SK-N-SH (cell line): ENCODE data around the gene FCRL6. TPM values are rescaled to one million over a fixed set of nuclear protein-coding genes. Genes with fewer than 3 reads are reported as not detected.

ENCODE experiments used
- CTCF ChIA-PET: fragments of 300-600, 350-600 bp; formaldehyde crosslinking; extraction: SDS; loops from one replicate; lab custom pipeline; 2021; lab: Yijun Ruan, JAX
- POLR2A ChIA-PET: fragments of 350-600 bp; sonication (Branson Sonifier 250); formaldehyde crosslinking; extraction: SDS; loops from one replicate; lab custom pipeline; 2020; ENCODE audit warnings: antibody characterized with exemption, inconsistent platforms; lab: Yijun Ruan, JAX
- DNase-seq: peaks from one replicate; pipeline ENCODE4 v3.0.0; 2012
- H2AFZ ChIP-seq: fragments of 200-600 bp; sonication (generic); 2 replicates; pipeline ENCODE4 v1.8.1; 2016; ENCODE audit warnings: antibody characterized with exemption, mild to moderate bottlenecking, low read depth
- H3F3A ChIP-seq: fragments of 200-600 bp; sonication (generic); replicated peaks from 2 replicates; pipeline ENCODE3; 2016; ENCODE audit warnings: antibody characterized with exemption, mild to moderate bottlenecking; ENCODE audit not compliant: insufficient read depth
- H3K27ac ChIP-seq, 2 experiments: fragments of 200-500 bp in 1 of 2; fragments of 200-600 bp in 1 of 2; sonication (Bioruptor generic) in 1 of 2; sonication (generic), shearing (Covaris generic) in 1 of 2; 2 replicates each; pipeline versions ENCODE4 v1.5.1 to v1.6.1; 2014 to 2016; ENCODE audit warnings: low read depth in 2 of 2, inconsistent platforms in 1 of 2, low read length in 1 of 2, mild to moderate bottlenecking in 1 of 2, mixed read lengths in 1 of 2
- H3K27me3 ChIP-seq: fragments of 200-600 bp; sonication (generic), shearing (Covaris generic); 2 replicates; pipeline ENCODE4 v1.6.1; 2016; ENCODE audit warnings: mixed run types; ENCODE audit not compliant: insufficient read depth
- H3K36me3 ChIP-seq, 2 experiments: fragments of 200-500 bp in 1 of 2; fragments of 200-600 bp in 1 of 2; sonication (Bioruptor generic) in 1 of 2; sonication (generic) in 1 of 2; replicated peaks in 1 of 2; 2 replicates each; pipeline versions ENCODE3 to v1.5.1; 2014 to 2016; ENCODE audit warnings: low read length in 1 of 2, mild to moderate bottlenecking in 1 of 2; ENCODE audit not compliant: insufficient read depth in 2 of 2, control insufficient read depth in 1 of 2
- H3K4me1 ChIP-seq, 2 experiments: fragments of 200-500 bp in 1 of 2; fragments of 200-600 bp in 1 of 2; sonication (Bioruptor generic) in 1 of 2; sonication (generic), shearing (Covaris generic) in 1 of 2; 2 replicates each; pipeline versions ENCODE4 v1.5.1 to v1.6.1; 2014 to 2016; ENCODE audit warnings: low read depth in 1 of 2, low read length in 1 of 2, mixed run types in 1 of 2; ENCODE audit not compliant: insufficient read depth in 2 of 2, control insufficient read depth in 1 of 2
- H3K4me2 ChIP-seq: fragments of 200-600 bp; sonication (generic), shearing (Covaris generic); 2 replicates; pipeline ENCODE4 v1.6.1; 2017; ENCODE audit warnings: mixed run types
- H3K4me3 ChIP-seq, 2 experiments: fragments of 200-500 bp in 1 of 2; fragments of 200-600 bp in 1 of 2; sonication (Bioruptor generic) in 1 of 2; sonication (generic), shearing (Covaris generic) in 1 of 2; 2 replicates each; pipeline versions ENCODE4 v1.5.1 to v1.8.1; 2014 to 2016; ENCODE audit warnings: low read depth in 2 of 2, inconsistent platforms in 1 of 2, low read length in 1 of 2, mild to moderate bottlenecking in 1 of 2, mixed read lengths in 1 of 2, moderate library complexity in 1 of 2
- H3K79me2 ChIP-seq: fragments of 200-600 bp; sonication (generic); 2 replicates; pipeline ENCODE4 v1.8.1; 2017; ENCODE audit warnings: mild to moderate bottlenecking; ENCODE audit not compliant: insufficient read depth
- H3K9ac ChIP-seq: fragments of 200-600 bp; sonication (generic); 2 replicates; pipeline ENCODE4 v1.6.1; 2017; ENCODE audit warnings: mixed run types
- H3K9me2 ChIP-seq: fragments of 200-600 bp; sonication (generic); 2 replicates; pipeline ENCODE4 v1.6.1; 2017; ENCODE audit warnings: mixed run types
- H3K9me3 ChIP-seq: fragments of 200-600 bp; sonication (generic); 2 replicates; pipeline ENCODE4 v1.6.1; 2017; ENCODE audit warnings: mixed run types, mild to moderate bottlenecking, moderate library complexity
- H4K20me1 ChIP-seq: fragments of 200-600 bp; sonication (generic); 2 replicates; pipeline ENCODE4 v1.6.1; 2017; ENCODE audit warnings: mild to moderate bottlenecking, mixed run types; ENCODE audit not compliant: insufficient read depth
- EZH2phosphoT487 ChIP-seq: fragments of 200-600 bp; sonication (generic); IDR thresholded peaks from 2 replicates; pipeline ENCODE4 v1.6.1; 2017; ENCODE audit warnings: low read depth, mixed run types, mild to moderate bottlenecking, antibody characterized with exemption, moderate library complexity, borderline replicate concordance
- GABPA ChIP-seq: IDR thresholded peaks from 2 replicates; pipeline ENCODE4 v1.4.0; 2012; ENCODE audit warnings: low read depth, mild to moderate bottlenecking
- MEF2A ChIP-seq: IDR thresholded peaks from 2 replicates; pipeline ENCODE4 v1.4.0; 2012; ENCODE audit warnings: low read depth, borderline replicate concordance
- MXI1 ChIP-seq: IDR thresholded peaks from 2 replicates; pipeline ENCODE4 v1.6.1; 2012; ENCODE audit warnings: mild to moderate bottlenecking, low read depth, low read length, improper control_type of control experiment
- NRF1 ChIP-seq: IDR thresholded peaks from 2 replicates; pipeline ENCODE4 v1.6.1; 2012; ENCODE audit warnings: low read depth, mild to moderate bottlenecking, low read length
- REST ChIP-seq: IDR thresholded peaks from 2 replicates; pipeline ENCODE4 v1.6.1; 2012; ENCODE audit warnings: mild to moderate bottlenecking, low read depth, low read length, moderate library complexity
- TAF1 ChIP-seq: IDR thresholded peaks from 2 replicates; pipeline ENCODE4 v1.6.1; 2012; ENCODE audit warnings: low read depth, mild to moderate bottlenecking, low read length, moderate library complexity, borderline replicate concordance
- YY1 ChIP-seq: IDR thresholded peaks from 2 replicates; pipeline ENCODE4 v1.4.0; 2012; ENCODE audit warnings: low read depth, mild to moderate bottlenecking
- WGBS: methylation state at CpG from one replicate; pipeline ENCODE4 v1.1.6; 2017; ENCODE audit warnings: low lambda C conversion rate; 5-methylcytosine and 5-hydroxymethylcytosine counted together
- polyA plus RNA-seq, 3 experiments: library from polyadenylated mRNA; depleted of rRNA; stranded (reverse); fragments of >200 nt; gene quantifications; 2 replicates each; pipeline ENCODE4 v1.2.3, GENCODE V29; 2012
- small RNA-seq, 7 experiments: library from RNA; depleted of rRNA; stranded (forward); fragments of <200 nt; gene quantifications; one replicate each; pipeline ENCODE3, GENCODE V24; 2012
- TF ChIP-seq, protein P1 (sequence below): fragments of 150-350 bp; IDR thresholded peaks from 2 replicates; pipeline ENCODE4 v1.6.1; 2016; ENCODE audit warnings: mild to moderate bottlenecking, low read depth, low read length

The FCRL6 gene
- polyA plus RNA-seq, 1 of the 3 experiments (the other 2 are of a cell fraction): not detected

DNA sequence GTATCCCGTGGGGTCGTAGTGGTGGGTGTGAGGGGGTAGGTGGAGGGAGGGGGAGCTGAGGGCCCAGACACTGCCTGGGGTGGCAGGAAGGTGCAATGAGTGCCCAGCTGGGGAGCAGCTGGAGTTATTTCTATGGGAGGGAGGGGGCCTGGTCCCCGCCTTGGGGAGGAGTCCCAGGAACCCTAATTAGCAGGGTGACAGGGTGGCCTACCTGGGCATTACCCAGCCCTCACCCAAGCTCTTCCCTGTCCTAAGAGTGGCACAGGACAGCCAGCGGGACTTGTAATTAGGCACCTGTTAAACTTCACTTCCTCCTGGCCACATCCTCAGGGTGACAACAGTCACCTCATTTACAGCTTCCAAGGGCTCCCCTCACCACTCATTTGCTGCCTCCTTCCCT, 60.4 kb downstream of the FCRL6 start, which contains the start of gene VSIG8:
Gene VSIG8 (minus strand): TSS at position 101 of the 400 bp plus-strand sequence. CDS start 136 bp downstream, outside the sequence.
- 79% methylated on average over 4 of the region's 4 CpGs for WGBS
- DNase-seq: no peak
- no peak within 1 kb of the TSS for H3K4me2 ChIP-seq
- no peaks in the 10 kb centered on the region for H3K9me3 ChIP-seq
- H3K4me3 ChIP-seq: no peak within 1 kb of the TSS
- H3K36me3 ChIP-seq: no peaks in the 10 kb centered on the region
- peaks cover 0 to 11% of the 10 kb centered on the region in 2 experiments; a peak in 1 of 4 replicates for H3K4me1 ChIP-seq
- H3K79me2 ChIP-seq: no peaks in the 10 kb centered on the region
- H3K27ac ChIP-seq: no peak within 1 kb of the TSS
- H3K9ac ChIP-seq: no peak within 1 kb of the TSS
- H3F3A ChIP-seq: no peaks in the 10 kb centered on the region
- no peaks in the 10 kb centered on the region for H3K9me2 ChIP-seq
- CTCF ChIA-PET: interaction anchor here (1.7 to 4.9 kb wide), 2 partner anchors 28 to 63 kb away, joined by 6 to 14 read pairs; no protein-coding TSS in a partner anchor
- POLR2A ChIA-PET: no interaction called here
- H2AFZ ChIP-seq: no peak within 1 kb of the TSS
- TF ChIP-seq MXI1 (no peak), REST (no peak), NRF1 (no peak), EZH2phosphoT487 (no peak), MEF2A (no peak), TAF1 (no peak)
- TF ChIP-seq, protein P1, sequence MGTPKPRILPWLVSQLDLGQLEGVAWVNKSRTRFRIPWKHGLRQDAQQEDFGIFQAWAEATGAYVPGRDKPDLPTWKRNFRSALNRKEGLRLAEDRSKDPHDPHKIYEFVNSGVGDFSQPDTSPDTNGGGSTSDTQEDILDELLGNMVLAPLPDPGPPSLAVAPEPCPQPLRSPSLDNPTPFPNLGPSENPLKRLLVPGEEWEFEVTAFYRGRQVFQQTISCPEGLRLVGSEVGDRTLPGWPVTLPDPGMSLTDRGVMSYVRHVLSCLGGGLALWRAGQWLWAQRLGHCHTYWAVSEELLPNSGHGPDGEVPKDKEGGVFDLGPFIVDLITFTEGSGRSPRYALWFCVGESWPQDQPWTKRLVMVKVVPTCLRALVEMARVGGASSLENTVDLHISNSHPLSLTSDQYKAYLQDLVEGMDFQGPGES: no peak
- no peaks in the 10 kb centered on the region for H3K27me3 ChIP-seq
- H4K20me1 ChIP-seq: no peaks in the 10 kb centered on the region

GRCh38 chr1:159864262-159864661, 62.1 kb downstream of the FCRL6 start:
- H3K27me3 ChIP-seq: no peaks in the 10 kb centered on the region
- POLR2A ChIA-PET: no interaction called here
- H2AFZ ChIP-seq: no peak overlapping the region
- CTCF ChIA-PET: interaction anchor here (0.7 to 4.9 kb wide), 4 partner anchors 17 to 144 kb away, joined by 3 to 14 read pairs (median 4); no protein-coding TSS in a partner anchor
- H3F3A ChIP-seq: no peaks in the 10 kb centered on the region
- H3K4me3 ChIP-seq: no peak overlapping the region
- 88% methylated on average over 2 of the region's 2 CpGs for WGBS
- H3K9me2 ChIP-seq: no peaks in the 10 kb centered on the region
- H3K4me2 ChIP-seq: no peak overlapping the region
- no peak overlapping the region for H3K9ac ChIP-seq
- no peak for DNase-seq
- H3K27ac ChIP-seq: no peak overlapping the region
- H3K4me1 ChIP-seq: peaks cover 2 to 18% of the 10 kb centered on the region in 2 experiments; a peak in 1 of 4 replicates
- no peaks in the 10 kb centered on the region for H3K9me3 ChIP-seq
- H4K20me1 ChIP-seq: no peaks in the 10 kb centered on the region
- H3K79me2 ChIP-seq: no peaks in the 10 kb centered on the region
- no peak for TF ChIP-seq GABPA
- no peak for TF ChIP-seq YY1
- no peaks in the 10 kb centered on the region for H3K36me3 ChIP-seq

Small RNAs within 50 kb of the gene (small RNA-seq; reads per million reads assigned to genes)
- 0 to 0.11 (median 0) reads per million in 7 experiments for gene RF00570

Other genes with a start within 250 kb of the FCRL6 start
- not detected in 2 replicates for gene APCS, start 214.5 kb upstream of the FCRL6 start, polyA plus RNA-seq (2012; rRNA removed)
- gene CRP, start 87.8 kb upstream of the FCRL6 start, polyA plus RNA-seq (2012; rRNA removed): not detected in 2 replicates
- 41.2 and 44.3 TPM in 2 replicates for gene DUSP23, start 21.4 kb upstream of the FCRL6 start, polyA plus RNA-seq (2012; rRNA removed)
- gene SLAMF8, start 24.5 kb downstream of the FCRL6 start, polyA plus RNA-seq (2012; rRNA removed): not detected in 2 replicates
- not detected in 2 replicates for gene VSIG8, start 60.3 kb downstream of the FCRL6 start, polyA plus RNA-seq (2012; rRNA removed)
- 0.57 and 0.74 TPM in 2 replicates for gene CFAP45, start 97.8 kb downstream of the FCRL6 start, polyA plus RNA-seq (2012; rRNA removed)
- 625 and 646 TPM in 2 replicates for gene TAGLN2, start 123.1 kb downstream of the FCRL6 start, polyA plus RNA-seq (2012; rRNA removed)
- 0.86 and 2.4 TPM in 2 replicates for gene IGSF9, start 143.3 kb downstream of the FCRL6 start, polyA plus RNA-seq (2012; rRNA removed)
- gene SLAMF9, start 151.9 kb downstream of the FCRL6 start, polyA plus RNA-seq (2012; rRNA removed): 0.12 and 0.19 TPM in 2 replicates
- gene PIGM, start 229.6 kb downstream of the FCRL6 start, polyA plus RNA-seq (2012; rRNA removed): 4.0 and 5.1 TPM in 2 replicates